Ectodermal cell (in vitro differentiated cells): ENCODE measurements around the gene NFIB.

ENCODE experiments used
- H3K27ac ChIP-seq: 2 replicates; pipeline ENCODE4 v1.7.0; 2013; ENCODE audit warnings: mild to moderate bottlenecking, low read depth, low read length; ENCODE audit not compliant: insufficient read depth, poor library complexity, severe bottlenecking
- H3K27me3 ChIP-seq: 2 replicates; pipeline ENCODE4 v1.7.0; 2013; ENCODE audit warnings: mild to moderate bottlenecking, low read length; ENCODE audit not compliant: insufficient read depth, control insufficient read depth, poor library complexity, severe bottlenecking
- H3K36me3 ChIP-seq: one replicate; pipeline ENCODE4 v1.7.0; 2013; ENCODE audit warnings: low read length; ENCODE audit not compliant: control insufficient read depth, insufficient read depth
- H3K4me1 ChIP-seq: one replicate; pipeline ENCODE4 v1.7.0; 2013; ENCODE audit warnings: low read length; ENCODE audit not compliant: control insufficient read depth, insufficient read depth
- H3K4me3 ChIP-seq: 2 replicates; pipeline ENCODE4 v1.7.0; 2013; ENCODE audit warnings: low read depth, low read length, control low read depth; ENCODE audit not compliant: insufficient read depth
- H3K9me3 ChIP-seq: 2 replicates; pipeline ENCODE4 v1.7.0; 2013; ENCODE audit warnings: mild to moderate bottlenecking, low read length, moderate library complexity; ENCODE audit not compliant: control insufficient read depth
- WGBS, 2 experiments: methylation state at CpG; one replicate each; pipeline ENCODE4 v1.1.7; 2013; ENCODE audit warnings: missing lambda C conversion rate in 2 of 2; 5-methylcytosine and 5-hydroxymethylcytosine counted together

The NFIB gene

DNA sequence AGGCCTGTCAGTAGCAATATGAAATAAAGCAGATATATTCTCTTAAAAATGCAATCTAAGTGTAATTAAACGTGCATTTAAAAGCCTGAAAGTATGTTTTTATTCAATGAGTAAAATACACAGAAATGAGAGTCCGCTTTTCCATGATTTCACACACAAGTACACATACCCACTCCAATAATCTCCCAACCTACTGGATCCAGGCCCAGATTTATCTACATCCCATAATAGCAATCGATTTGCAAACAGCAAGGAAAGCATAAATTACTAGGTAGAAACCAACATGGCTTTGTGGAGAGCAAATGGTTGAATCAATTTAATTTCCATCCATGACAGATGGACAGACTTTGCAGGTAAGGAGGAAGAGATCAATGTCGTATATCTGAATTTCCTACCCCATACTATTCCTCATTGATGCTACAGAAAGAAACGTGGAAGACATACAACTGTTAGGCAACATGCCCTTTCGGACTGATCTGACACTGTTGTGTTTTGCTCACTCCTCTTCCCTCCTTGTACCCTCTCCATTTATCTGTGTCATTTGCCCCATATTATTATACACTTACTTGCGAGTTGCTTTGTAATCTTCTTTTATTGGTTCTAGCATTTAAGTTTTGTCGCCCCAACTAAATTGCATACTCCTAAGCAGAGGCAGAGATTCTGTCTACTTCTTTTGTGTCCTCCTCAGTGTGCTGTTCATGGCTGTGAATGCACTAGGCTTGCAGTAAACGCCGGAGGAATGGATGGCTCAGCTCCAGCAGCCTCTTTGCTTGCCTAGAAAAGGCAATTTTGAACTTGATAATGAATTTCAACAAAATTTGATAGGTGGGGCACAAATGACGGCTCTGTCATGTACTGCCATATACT is 133.6 kb downstream of the NFIB start:
- H3K4me3 ChIP-seq, result no peak overlapping the region
- 89% methylated on average over 10 to 11 of the region's 11 CpGs for WGBS, 2 experiments

DNA sequence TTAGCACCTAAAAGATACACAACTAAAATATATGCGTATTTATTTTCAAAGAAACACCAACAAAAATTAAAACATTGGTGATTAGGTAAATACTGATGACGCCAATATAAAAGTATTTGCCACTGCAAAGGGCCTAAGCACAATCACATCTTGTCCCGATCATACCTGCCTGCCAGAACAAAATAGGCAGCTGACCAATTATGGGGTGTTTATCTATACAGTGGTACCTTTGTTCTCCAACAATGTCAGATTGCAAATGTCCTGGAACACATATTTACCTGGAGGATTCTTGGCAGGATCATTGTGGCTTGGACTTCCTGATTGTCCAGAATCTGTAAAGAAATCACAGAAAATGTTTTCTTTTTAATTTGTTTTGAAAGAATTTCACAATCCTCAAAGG is 134.5 kb downstream of the NFIB start:
- Histone ChIP-seq H3K4me1 (no peaks in the 10 kb centered on the region), H3K27ac (no peak overlapping the region)

More for the DNA sequence above, 133.6 kb downstream of the NFIB start:
- Histone ChIP-seq H3K9me3 (no peaks in the 10 kb centered on the region), H3K4me1 (no peaks in the 10 kb centered on the region), H3K36me3 (no peaks in the 10 kb centered on the region), H3K27me3 (no peaks in the 10 kb centered on the region), H3K27ac (no peak overlapping the region)

DNA sequence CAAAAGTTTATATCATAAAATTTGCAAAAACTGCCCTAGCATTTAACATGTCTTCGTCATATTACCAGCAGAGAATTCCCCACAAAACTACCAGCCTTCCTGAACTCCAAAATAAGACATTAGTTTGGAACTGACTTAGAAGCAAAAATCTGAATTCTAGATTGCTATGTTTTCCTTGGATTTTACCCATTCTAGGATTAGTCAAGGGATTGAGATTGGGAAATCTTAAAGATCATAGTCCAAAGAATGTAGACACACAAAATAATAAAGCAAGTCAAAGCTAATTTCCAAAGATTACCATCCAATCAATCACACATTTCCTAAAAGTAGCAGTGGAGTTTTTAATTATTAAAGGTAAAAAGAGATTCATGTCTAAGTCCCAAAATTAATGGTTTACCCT is 138.2 kb downstream of the NFIB start:
- Histone ChIP-seq H3K27me3 (no peaks in the 10 kb centered on the region), H3K27ac (no peak overlapping the region), H3K4me1 (no peaks in the 10 kb centered on the region), H3K36me3 (no peaks in the 10 kb centered on the region), H3K4me3 (no peak overlapping the region), H3K9me3 (no peaks in the 10 kb centered on the region)
- 89 to 96% methylated on average over 1 of the region's 1 CpG for WGBS, 2 experiments

More for the DNA sequence above, 134.5 kb downstream of the NFIB start:
- 100% methylated on average over 1 to 3 of the region's 3 CpGs for WGBS, 2 experiments
- H3K36me3 ChIP-seq, result no peaks in the 10 kb centered on the region
- no peaks in the 10 kb centered on the region for H3K27me3 ChIP-seq
- no peak overlapping the region for H3K4me3 ChIP-seq
- no peaks in the 10 kb centered on the region for H3K9me3 ChIP-seq

DNA sequence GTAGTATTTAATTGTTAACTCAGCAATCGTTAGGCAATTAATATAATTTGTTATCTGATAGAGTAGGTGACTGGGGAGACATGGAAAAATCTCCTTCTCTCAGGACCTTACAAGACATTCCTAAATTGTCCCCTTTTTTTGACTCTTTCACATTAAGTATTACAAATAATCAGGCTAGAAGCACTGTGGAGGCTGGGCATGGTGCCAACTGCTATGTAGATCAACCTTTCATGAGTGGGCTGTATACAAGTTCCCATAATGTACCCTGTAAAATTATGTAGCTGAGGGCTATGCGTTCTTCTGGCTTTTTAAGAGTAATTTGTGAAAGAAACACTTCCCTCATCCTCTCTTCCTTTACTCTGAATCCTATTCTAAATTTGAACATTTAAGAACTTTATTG is 140.2 kb downstream of the NFIB start:
- Histone ChIP-seq H3K4me1 (no peaks in the 10 kb centered on the region), H3K36me3 (no peaks in the 10 kb centered on the region), H3K27me3 (no peaks in the 10 kb centered on the region), H3K4me3 (no peak overlapping the region), H3K9me3 (no peaks in the 10 kb centered on the region), H3K27ac (no peak overlapping the region)
- WGBS, 2 experiments, result 100% methylated on average over 2 of the region's 2 CpGs; no CpG with 5 or more reads in 1 of the 2 experiments

DNA sequence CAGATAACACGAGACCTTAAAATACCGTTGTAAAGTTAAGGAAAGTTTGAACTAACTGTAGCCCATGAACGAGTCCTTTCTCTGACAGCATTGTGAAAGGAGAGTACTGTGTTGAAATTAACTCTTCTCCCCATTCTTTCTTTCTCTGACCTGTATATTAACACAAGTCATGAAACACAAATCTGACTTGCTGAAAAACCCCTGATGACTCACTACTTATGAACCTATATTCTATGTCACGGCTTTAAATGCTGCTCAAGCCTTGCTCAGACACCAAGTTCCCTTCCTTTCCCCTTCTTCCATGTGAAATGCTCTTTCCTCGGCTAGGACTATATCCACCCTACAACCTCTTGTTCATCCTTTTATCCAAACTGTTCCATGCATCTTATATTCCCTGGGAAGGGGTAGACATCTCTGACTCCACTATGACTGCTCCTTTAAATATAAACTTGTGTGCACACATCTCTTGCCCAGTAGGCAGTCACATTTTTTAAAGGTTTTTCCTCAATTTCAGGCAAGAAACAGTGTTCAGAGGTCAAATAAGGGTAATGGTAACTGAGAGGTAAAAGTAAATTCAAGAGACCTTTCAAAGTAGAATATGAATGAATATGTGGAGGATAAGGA is 142.9 kb downstream of the NFIB start:
- Histone ChIP-seq H3K27me3 (no peaks in the 10 kb centered on the region), H3K36me3 (no peaks in the 10 kb centered on the region), H3K27ac (no peak overlapping the region), H3K4me1 (no peaks in the 10 kb centered on the region), H3K4me3 (no peak overlapping the region), H3K9me3 (no peaks in the 10 kb centered on the region)
- WGBS, 2 experiments, result 87 to 98% methylated on average over 5 of the region's 5 CpGs

DNA sequence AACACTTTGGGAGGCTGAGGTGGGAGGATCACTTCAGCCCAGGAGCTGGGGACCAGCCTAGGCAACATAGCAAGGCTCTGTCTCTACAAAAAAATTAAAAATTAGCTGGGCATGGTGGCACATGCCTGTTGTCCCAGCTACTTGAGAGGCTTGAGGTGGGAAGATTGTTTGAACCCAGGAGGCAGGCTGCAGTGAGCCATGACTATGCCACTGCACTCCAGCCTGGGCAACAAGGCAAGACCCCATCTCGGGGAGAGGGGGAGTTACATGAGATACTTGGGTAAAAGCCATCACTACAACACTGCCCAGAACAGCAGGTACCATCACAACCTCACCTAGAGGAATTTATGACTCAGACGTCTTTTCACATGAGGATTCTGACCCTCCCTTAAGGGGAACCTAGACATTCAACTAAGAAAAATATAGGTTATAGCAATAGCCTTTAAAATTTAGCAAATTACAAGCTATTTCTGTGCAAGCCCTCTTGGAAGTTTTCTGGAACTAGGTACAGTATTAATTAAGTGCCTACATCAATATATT is 143.5 kb downstream of the NFIB start:
- H3K27ac ChIP-seq, result no peak overlapping the region
- no peaks in the 10 kb centered on the region for H3K4me1 ChIP-seq
- WGBS, 2 experiments, result 75 to 87% methylated on average over 2 of the region's 2 CpGs
- no peaks in the 10 kb centered on the region for H3K9me3 ChIP-seq
- no peaks in the 10 kb centered on the region for H3K36me3 ChIP-seq
- no peaks in the 10 kb centered on the region for H3K27me3 ChIP-seq
- H3K4me3 ChIP-seq, result no peak overlapping the region

DNA sequence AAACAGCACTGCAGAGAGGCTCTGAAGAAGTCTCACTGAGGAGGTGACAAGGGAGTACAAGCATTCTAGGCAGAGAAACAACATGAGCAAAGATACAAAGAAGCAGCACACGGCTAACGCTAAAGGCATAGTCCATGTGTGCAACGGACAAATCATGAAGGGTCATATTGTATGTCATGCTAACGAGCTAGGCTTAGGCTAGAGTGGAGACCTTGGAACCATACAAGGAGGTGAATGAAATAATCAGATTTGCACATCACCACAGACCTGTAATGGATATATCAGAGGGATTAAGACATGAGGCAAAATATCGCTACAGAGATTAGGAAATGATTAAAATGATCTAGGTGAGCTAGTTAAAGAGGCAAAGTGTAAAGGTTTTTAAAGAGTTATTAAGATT is 145.6 kb downstream of the NFIB start:
- Histone ChIP-seq H3K27ac (no peak overlapping the region), H3K36me3 (no peaks in the 10 kb centered on the region), H3K27me3 (no peaks in the 10 kb centered on the region), H3K4me3 (no peak overlapping the region), H3K4me1 (no peaks in the 10 kb centered on the region), H3K9me3 (no peaks in the 10 kb centered on the region)
- 94% methylated on average over 5 of the region's 5 CpGs for WGBS, 2 experiments

DNA sequence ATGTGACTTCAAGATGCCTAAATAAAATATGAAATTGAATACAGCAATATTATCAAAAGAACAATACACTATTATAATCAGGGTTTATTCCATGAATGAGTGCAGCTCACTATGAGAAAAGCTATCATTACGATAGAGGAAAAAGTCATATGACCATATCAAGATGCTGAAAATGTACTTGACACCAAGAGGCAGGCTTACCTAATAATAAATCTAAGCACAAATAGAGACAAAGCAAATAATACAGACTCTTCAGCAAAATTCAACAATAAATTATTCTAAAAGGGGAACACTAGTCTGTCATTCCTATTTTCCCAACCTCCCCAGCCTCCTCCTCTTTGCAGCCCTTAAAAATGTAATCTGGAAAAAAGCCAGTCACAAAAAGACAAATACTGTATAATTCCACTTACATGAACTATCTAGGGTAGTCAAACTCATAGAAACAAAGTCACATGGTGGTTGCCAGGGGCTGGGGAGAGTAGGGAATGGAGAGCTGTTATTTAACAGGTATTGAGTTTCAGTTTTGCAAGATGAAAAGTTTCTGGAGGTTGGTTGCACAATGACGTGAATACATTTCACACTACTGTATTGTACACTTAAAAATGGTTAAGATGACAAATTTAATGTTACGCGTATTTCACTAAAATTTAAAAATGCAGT is 148.4 kb downstream of the NFIB start:
- Histone ChIP-seq H3K36me3 (no peaks in the 10 kb centered on the region), H3K27me3 (no peaks in the 10 kb centered on the region), H3K4me3 (no peak overlapping the region), H3K4me1 (no peaks in the 10 kb centered on the region), H3K27ac (no peak overlapping the region), H3K9me3 (no peaks in the 10 kb centered on the region)
- WGBS, 2 experiments, result 96 to 100% methylated on average over 1 to 4 of the region's 4 CpGs

DNA sequence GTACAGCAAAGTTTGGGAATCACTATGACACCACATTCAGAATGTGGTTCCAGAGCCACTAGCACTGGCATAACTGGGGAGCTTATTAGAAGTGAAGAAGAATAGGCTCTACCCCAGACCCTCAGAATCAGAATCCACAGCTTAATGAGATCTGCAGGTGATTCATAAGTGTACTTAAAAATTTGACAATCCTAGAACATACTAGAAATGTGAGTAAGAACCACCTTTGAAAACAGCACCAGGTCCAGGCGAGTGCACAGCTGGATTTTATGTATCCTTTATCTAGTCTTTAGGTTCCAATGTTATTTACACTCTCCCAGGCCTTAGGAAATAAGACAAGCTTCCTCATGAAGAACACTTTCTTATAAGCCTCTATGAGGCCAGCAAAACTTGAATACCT is 149.0 kb downstream of the NFIB start:
- WGBS, 2 experiments, result 94 to 100% methylated on average over 1 of the region's 1 CpG
- H3K4me3 ChIP-seq, result no peak overlapping the region

More for the DNA sequence above, 149.0 kb downstream of the NFIB start:
- H3K27me3 ChIP-seq, result no peaks in the 10 kb centered on the region
- H3K9me3 ChIP-seq, result no peaks in the 10 kb centered on the region
- H3K4me1 ChIP-seq, result no peaks in the 10 kb centered on the region
- no peaks in the 10 kb centered on the region for H3K36me3 ChIP-seq
- H3K27ac ChIP-seq, result no peak overlapping the region
